ENCODE measurements around the gene SRSF4.

DNA sequence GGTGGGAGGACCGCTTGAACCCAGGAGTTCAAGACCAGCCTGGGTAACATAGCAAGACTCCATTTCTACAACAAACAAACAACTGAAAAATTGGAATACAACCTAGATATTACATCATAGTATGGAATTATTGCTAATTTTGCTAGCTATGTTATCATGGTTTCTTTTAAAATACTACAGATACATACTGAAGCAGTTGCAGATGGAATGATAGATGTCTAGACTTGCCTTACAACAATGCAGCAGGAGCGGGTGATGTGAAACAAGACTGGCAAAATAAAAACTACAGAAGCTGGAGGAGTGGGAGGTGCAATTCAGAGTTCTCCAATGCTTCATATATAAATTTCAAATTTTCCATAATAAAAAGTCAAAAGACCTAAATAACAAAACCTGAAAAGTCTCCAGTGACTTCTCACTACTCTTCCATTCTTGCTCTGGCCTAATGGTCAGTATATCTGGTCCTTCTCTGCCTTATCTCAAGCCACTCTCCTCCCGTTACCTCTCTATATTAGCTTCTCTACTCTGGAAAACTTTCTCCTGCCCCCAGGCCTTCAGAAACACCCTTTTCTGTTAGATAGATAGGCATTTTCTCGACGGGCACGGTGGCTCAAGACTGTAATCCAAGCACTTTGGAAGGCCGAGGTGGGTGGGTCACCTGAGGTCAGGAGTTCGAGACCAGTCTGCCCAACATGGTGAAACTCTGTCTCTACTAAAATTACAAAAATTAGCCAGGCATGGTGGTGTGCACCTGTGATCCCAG, 29.5 kb downstream of the SRSF4 start:
- no peak for TF ChIP-seq POLR2A (IDR thresholded peaks at IDR 0.05)
- TF ChIP-seq CTCF (IDR thresholded peaks at IDR 0.05), result no peak

Data from testis (tissue), 2 donors.